Loucy (cell line): ENCODE data around the gene COL8A1.

ENCODE experiments used
- H2AFZ ChIP-seq: fragments of 200-600 bp; sonication (generic); 2 replicates; pipeline ENCODE4 v1.6.0; 2016; ENCODE audit warnings: antibody characterized with exemption, mild to moderate bottlenecking, low read length, moderate library complexity
- H3F3A ChIP-seq: fragments of 200-600 bp; 2 replicates; pipeline ENCODE4 v1.6.0; 2016; ENCODE audit warnings: antibody characterized with exemption, low read depth, mild to moderate bottlenecking
- H3K27me3 ChIP-seq: fragments of 200-600 bp; sonication (generic); 2 replicates; pipeline ENCODE4 v1.6.1; 2014; ENCODE audit warnings: low read length, mild to moderate bottlenecking; ENCODE audit not compliant: insufficient read depth, poor library complexity, severe bottlenecking
- H3K36me3 ChIP-seq: fragments of 200-600 bp; sonication (generic); 2 replicates; pipeline ENCODE4 v1.6.1; 2016; ENCODE audit warnings: low read length; ENCODE audit not compliant: insufficient read depth
- H3K4me1 ChIP-seq: fragments of 200-600 bp; sonication (generic); 2 replicates; pipeline ENCODE4 v1.5.1; 2014; ENCODE audit warnings: low read length, mild to moderate bottlenecking; ENCODE audit not compliant: insufficient read depth, poor library complexity, severe bottlenecking
- H3K4me2 ChIP-seq: fragments of 200-600 bp; sonication (generic); 2 replicates; pipeline ENCODE4 v1.6.0; 2014; ENCODE audit warnings: antibody characterized with exemption, low read length, low read depth, mild to moderate bottlenecking; ENCODE audit not compliant: poor library complexity, severe bottlenecking
- H3K4me3 ChIP-seq: fragments of 200-600 bp; sonication (generic); 2 replicates; pipeline ENCODE4 v1.5.1; 2014; ENCODE audit warnings: low read length, mild to moderate bottlenecking, mixed read lengths; ENCODE audit not compliant: poor library complexity, severe bottlenecking
- H3K79me2 ChIP-seq: fragments of 200-600 bp; sonication (generic); 2 replicates; pipeline ENCODE4 v1.6.1; 2014; ENCODE audit warnings: low read length; ENCODE audit not compliant: insufficient read depth
- H3K9ac ChIP-seq: fragments of 200-600 bp; sonication (generic); 2 replicates; pipeline ENCODE4 v1.6.0; 2014; ENCODE audit warnings: mild to moderate bottlenecking, low read depth, low read length, moderate library complexity; ENCODE audit not compliant: poor library complexity, severe bottlenecking
- H3K9me2 ChIP-seq: fragments of 200-600 bp; sonication (generic); replicated peaks from 2 replicates; pipeline ENCODE4 v1.6.1; 2016; ENCODE audit warnings: low read depth, low read length, mixed read lengths
- H3K9me3 ChIP-seq: fragments of 200-600 bp; sonication (generic); 2 replicates; pipeline ENCODE4 v1.6.1; 2014; ENCODE audit warnings: mild to moderate bottlenecking, antibody characterized with exemption, low read length, low read depth; ENCODE audit not compliant: insufficient read depth
- H4K20me1 ChIP-seq: fragments of 200-600 bp; sonication (generic); 2 replicates; pipeline ENCODE4 v1.6.0; 2014; ENCODE audit warnings: antibody characterized with exemption, low read length, mild to moderate bottlenecking; ENCODE audit not compliant: insufficient read depth, poor library complexity, severe bottlenecking
- CTCF ChIP-seq: fragments of 200-600 bp; sonication (generic); conservative IDR thresholded peaks from 2 replicates; pipeline ENCODE4 v1.5.1; 2014; ENCODE audit warnings: mild to moderate bottlenecking, antibody characterized with exemption, low read length
- EZH2phosphoT487 ChIP-seq: fragments of 200-600 bp; IDR thresholded peaks from 2 replicates; pipeline ENCODE4 v1.6.1; 2018; ENCODE audit warnings: antibody characterized with exemption, mild to moderate bottlenecking, moderate library complexity, borderline replicate concordance

The COL8A1 gene

DNA sequence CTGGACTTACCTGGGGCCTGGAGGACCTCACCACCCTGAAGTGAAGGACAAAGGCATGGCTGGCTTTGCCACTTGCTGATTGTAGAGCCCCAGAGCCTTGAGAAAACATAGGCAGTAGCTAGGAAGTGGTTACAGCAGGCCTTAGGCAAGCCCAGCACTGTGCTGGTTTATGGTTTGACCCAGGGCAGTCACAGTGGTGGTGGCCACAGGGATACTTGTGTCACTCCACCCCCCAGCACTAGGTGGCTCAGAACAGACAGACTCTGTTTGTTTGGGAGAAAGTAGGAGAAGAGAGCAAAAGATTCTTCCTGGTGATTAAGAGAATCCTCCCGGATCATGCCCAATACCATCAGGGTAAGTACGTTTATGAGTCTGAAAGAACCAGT is 13.2 kb upstream of the COL8A1 start:
- Histone ChIP-seq H2AFZ (no peak overlapping the region), H3K9me3 (no peaks in the 10 kb centered on the region), H4K20me1 (no peaks in the 10 kb centered on the region), H3F3A (no peaks in the 10 kb centered on the region), H3K79me2 (no peaks in the 10 kb centered on the region), H3K4me3 (no peak overlapping the region), H3K9me2 (no peaks in the 10 kb centered on the region), H3K4me1 (no peaks in the 10 kb centered on the region), H3K27me3 (no peaks in the 10 kb centered on the region), H3K9ac (no peak overlapping the region), H3K4me2 (no peak overlapping the region), H3K36me3 (no peaks in the 10 kb centered on the region)
- TF ChIP-seq EZH2phosphoT487 (no peak), CTCF (peak; percentile 34)

- Histone ChIP-seq H3K79me2 (no peaks in the 10 kb centered on the region), H3K4me1 (no peaks in the 10 kb centered on the region), H3F3A (no peaks in the 10 kb centered on the region), H3K36me3 (no peaks in the 10 kb centered on the region), H3K27me3 (no peaks in the 10 kb centered on the region), H2AFZ (no peak overlapping the region), H3K9ac (no peak overlapping the region), H4K20me1 (no peaks in the 10 kb centered on the region), H3K4me3 (no peak overlapping the region), H3K9me3 (no peaks in the 10 kb centered on the region), H3K4me2 (no peak overlapping the region), H3K9me2 (no peaks in the 10 kb centered on the region)
- TF ChIP-seq CTCF (no peak), EZH2phosphoT487 (no peak)
These were observed 12.6 kb upstream of the COL8A1 start for GRCh38 chr3:99625643-99626416.

GRCh38 chr3:99626417-99626788 is 12.0 kb upstream of the COL8A1 start:
- Histone ChIP-seq H4K20me1 (no peaks in the 10 kb centered on the region), H2AFZ (no peak overlapping the region), H3K4me3 (no peak overlapping the region), H3K27me3 (no peaks in the 10 kb centered on the region), H3K79me2 (no peaks in the 10 kb centered on the region), H3K9me3 (no peaks in the 10 kb centered on the region), H3K9me2 (no peaks in the 10 kb centered on the region), H3K36me3 (no peaks in the 10 kb centered on the region), H3K9ac (no peak overlapping the region), H3K4me1 (no peaks in the 10 kb centered on the region), H3K4me2 (no peak overlapping the region), H3F3A (no peaks in the 10 kb centered on the region)
- no peak for TF ChIP-seq EZH2phosphoT487
